PC-9 (cell line): ENCODE results near the gene CTXND1. TPM values are rescaled to one million over a fixed set of nuclear protein-coding genes. Genes with fewer than 3 reads are reported as not detected.

Source experiments
- BruUV-seq: library from RNA; stranded (reverse); fragments of 400-500 nt; replicated peaks from 2 replicates; lab custom pipeline; 2021; lab: Mats Ljungman, UMichigan
- CTCF ChIA-PET: fragments of 300-600 bp; sonication (Branson Sonifier 250); formaldehyde crosslinking; loops from one replicate; lab custom pipeline; 2022; ENCODE audit warnings: antibody characterized with exemption; lab: Charles Lee
- POLR2A ChIA-PET: fragments of 300-600 bp; sonication (Branson Sonifier 250); formaldehyde crosslinking; loops from one replicate; lab custom pipeline; 2022; ENCODE audit warnings: antibody characterized with exemption; ENCODE audit not compliant: unreplicated experiment; lab: Charles Lee
- DNase-seq, 2 experiments: peaks; one replicate each; pipeline versions ENCODE4 v3.0.0 to v3.0.0-alpha.2; 2015 to 2022; ENCODE audit warnings: mixed read lengths in 1 of 2
- H2AFZ ChIP-seq: fragments of 200-600 bp; sonication (generic); 2 replicates; pipeline ENCODE4 v1.8.1; 2017; ENCODE audit warnings: antibody characterized with exemption
- H3F3A ChIP-seq: fragments of 200-600 bp; sonication (generic); 2 replicates; pipeline ENCODE4 v1.8.1; 2017; ENCODE audit warnings: antibody characterized with exemption, mild to moderate bottlenecking, low read depth; ENCODE audit not compliant: insufficient read depth
- H3K27ac ChIP-seq: fragments of 200-600 bp; sonication (generic); 2 replicates; pipeline ENCODE4 v1.6.1; 2016; ENCODE audit warnings: mixed run types
- H3K27me3 ChIP-seq: fragments of 200-600 bp; sonication (generic); 2 replicates; pipeline ENCODE4 v1.6.1; 2016; ENCODE audit warnings: low read depth, mixed run types; ENCODE audit not compliant: insufficient read depth
- H3K36me3 ChIP-seq: fragments of 200-600 bp; sonication (generic); 2 replicates; pipeline ENCODE4 v1.6.1; 2016; ENCODE audit warnings: low read depth, mixed run types
- H3K4me1 ChIP-seq: fragments of 200-600 bp; sonication (generic); replicated peaks from 2 replicates; pipeline ENCODE4 v1.6.1; 2016; ENCODE audit warnings: mixed run types; ENCODE audit not compliant: insufficient read depth
- H3K4me2 ChIP-seq: fragments of 200-600 bp; sonication (generic); 2 replicates; pipeline ENCODE4 v1.6.1; 2017; ENCODE audit warnings: mixed run types
- H3K4me3 ChIP-seq: fragments of 200-600 bp; sonication (generic); 2 replicates; pipeline ENCODE4 v1.6.1; 2016; ENCODE audit warnings: mixed run types
- H3K79me2 ChIP-seq: fragments of 200-600 bp; sonication (generic); 2 replicates; pipeline ENCODE4 v1.6.1; 2017; ENCODE audit warnings: low read depth, mixed run types
- H3K9me2 ChIP-seq: fragments of 200-600 bp; sonication (generic); 2 replicates; pipeline ENCODE4 v1.8.1; 2017; ENCODE audit warnings: mild to moderate bottlenecking; ENCODE audit not compliant: insufficient read depth
- H3K9me3 ChIP-seq: fragments of 200-600 bp; sonication (generic); 2 replicates; pipeline ENCODE4 v1.8.1; 2016; ENCODE audit warnings: low read depth; ENCODE audit not compliant: insufficient read depth
- H4K20me1 ChIP-seq: fragments of 200-600 bp; sonication (generic); 2 replicates; pipeline ENCODE4 v1.8.1; 2017; ENCODE audit not compliant: insufficient read depth
- EZH2 ChIP-seq: fragments of 200-600 bp; sonication (generic); IDR thresholded peaks from 2 replicates; pipeline ENCODE4 v1.8.0; 2017; ENCODE audit warnings: antibody characterized with exemption, low read depth
- intact Hi-C: fragments of 100-400 bp; cut with micrococcal nuclease; formaldehyde crosslinking; loops from one replicate; pipeline ENCODE4 v1.10.0; 2022; ENCODE audit not compliant: unreplicated experiment
- total RNA-seq: library from RNA; stranded (reverse); gene quantifications from 2 replicates; pipeline ENCODE4 v1.2.3, GENCODE V29; 2021
- TF ChIP-seq, protein P1 (sequence below): fragments of 200-600 bp; sonication (generic); conservative IDR thresholded peaks from 2 replicates; pipeline ENCODE4 v1.6.1; 2017; ENCODE audit warnings: mixed run types, antibody characterized with exemption, mild to moderate bottlenecking, moderate library complexity

CTXND1 gene
- total RNA-seq, 1 experiment from 2014 or later, result not detected

DNA sequence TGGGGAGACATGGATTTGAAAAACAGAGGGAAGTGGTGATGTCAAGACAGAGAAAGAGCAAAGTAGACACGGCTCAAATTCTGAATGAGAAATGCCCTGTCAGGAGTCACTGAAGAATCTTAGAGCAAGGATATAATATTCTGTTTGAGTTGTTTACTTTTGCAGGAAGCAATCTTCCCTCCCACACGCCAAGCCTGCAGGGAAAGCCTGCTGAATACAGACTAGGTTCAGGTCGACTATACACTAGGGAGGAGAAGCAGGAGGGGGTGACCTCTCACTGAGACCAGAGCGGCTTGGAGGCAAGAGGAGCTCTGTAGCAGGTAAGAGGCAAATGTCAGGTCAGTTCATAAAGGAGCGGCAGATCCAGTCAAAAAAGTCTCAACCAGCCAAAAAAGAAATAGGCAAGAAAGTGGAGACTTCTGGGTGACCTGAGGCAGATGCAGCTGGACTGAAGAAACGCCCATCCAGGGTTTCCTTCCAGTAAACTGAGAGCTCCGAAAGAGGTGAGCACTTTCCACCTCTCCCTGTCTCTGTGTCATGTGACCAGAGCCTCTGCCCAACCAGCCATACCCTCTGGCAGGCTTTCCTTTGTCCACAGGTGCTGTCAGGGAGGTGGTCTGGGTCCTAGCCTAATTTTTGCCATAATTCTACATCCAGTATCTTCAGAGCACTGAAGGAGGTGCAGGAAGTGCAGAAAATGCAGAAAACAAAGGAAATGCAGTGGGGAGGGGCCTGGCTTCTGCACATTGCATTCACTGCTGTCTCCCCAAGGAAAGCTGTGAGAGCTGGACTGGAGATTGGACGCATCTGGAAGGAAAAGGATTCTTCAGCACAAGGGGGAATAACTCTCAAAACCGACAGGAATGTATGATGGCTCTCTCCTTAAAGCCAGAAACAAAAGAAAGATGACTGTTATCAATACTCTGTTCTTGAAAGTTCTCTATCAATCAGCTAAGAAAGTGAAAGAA, 37.8 kb upstream of the CTXND1 start:
- H3K9me2 ChIP-seq, result no peaks in the 10 kb centered on the region
- no peaks in the 10 kb centered on the region for H3K4me1 ChIP-seq
- intact Hi-C loops, result no loop called here
- H4K20me1 ChIP-seq, result no peaks in the 10 kb centered on the region
- no peak overlapping the region for H3K4me2 ChIP-seq
- H3K4me3 ChIP-seq, result no peak overlapping the region
- H3K9me3 ChIP-seq, result no peaks in the 10 kb centered on the region
- H2AFZ ChIP-seq, result no peak overlapping the region
- no peaks in the 10 kb centered on the region for H3F3A ChIP-seq
- ChIA-PET POLR2A (no interaction called here), CTCF (no interaction called here)
- H3K36me3 ChIP-seq, result no peaks in the 10 kb centered on the region
- H3K27ac ChIP-seq, result no peak overlapping the region
- no peak for TF ChIP-seq EZH2
- TF ChIP-seq, protein P1, sequence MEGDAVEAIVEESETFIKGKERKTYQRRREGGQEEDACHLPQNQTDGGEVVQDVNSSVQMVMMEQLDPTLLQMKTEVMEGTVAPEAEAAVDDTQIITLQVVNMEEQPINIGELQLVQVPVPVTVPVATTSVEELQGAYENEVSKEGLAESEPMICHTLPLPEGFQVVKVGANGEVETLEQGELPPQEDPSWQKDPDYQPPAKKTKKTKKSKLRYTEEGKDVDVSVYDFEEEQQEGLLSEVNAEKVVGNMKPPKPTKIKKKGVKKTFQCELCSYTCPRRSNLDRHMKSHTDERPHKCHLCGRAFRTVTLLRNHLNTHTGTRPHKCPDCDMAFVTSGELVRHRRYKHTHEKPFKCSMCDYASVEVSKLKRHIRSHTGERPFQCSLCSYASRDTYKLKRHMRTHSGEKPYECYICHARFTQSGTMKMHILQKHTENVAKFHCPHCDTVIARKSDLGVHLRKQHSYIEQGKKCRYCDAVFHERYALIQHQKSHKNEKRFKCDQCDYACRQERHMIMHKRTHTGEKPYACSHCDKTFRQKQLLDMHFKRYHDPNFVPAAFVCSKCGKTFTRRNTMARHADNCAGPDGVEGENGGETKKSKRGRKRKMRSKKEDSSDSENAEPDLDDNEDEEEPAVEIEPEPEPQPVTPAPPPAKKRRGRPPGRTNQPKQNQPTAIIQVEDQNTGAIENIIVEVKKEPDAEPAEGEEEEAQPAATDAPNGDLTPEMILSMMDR, result no peak
- DNase-seq, result no peak
- BruUV-seq, result no TSS peak
- no peaks in the 10 kb centered on the region for H3K79me2 ChIP-seq
- H3K27me3 ChIP-seq, result peaks cover 53% of the 10 kb centered on the region

DNA sequence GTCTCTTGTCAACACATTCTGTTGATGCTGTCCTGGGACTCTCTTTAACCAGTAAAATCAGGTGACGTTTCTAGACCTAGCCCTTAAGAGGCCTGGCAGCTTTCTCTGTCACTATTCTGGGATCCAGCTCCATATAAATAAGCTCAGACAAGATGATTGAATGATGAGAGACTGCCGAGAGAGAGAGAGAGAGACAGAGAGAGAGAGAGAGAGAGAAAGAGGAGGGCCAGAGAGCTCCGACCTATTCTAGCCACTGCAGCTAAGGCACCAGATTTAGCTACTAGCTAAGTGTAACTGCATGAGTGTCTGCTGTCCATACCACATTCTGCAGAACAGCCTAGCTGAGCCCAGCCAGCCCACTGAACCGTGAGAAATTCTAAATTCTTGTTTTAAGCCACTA, 36.1 kb upstream of the CTXND1 start:
- Histone ChIP-seq H3K27ac (no peak overlapping the region), H3K4me2 (no peak overlapping the region), H2AFZ (no peak overlapping the region), H3K4me1 (no peaks in the 10 kb centered on the region), H3K4me3 (no peak overlapping the region), H3K9me3 (no peaks in the 10 kb centered on the region), H4K20me1 (no peaks in the 10 kb centered on the region), H3K27me3 (peaks cover 38% of the 10 kb centered on the region), H3F3A (no peaks in the 10 kb centered on the region), H3K36me3 (no peaks in the 10 kb centered on the region), H3K9me2 (no peaks in the 10 kb centered on the region), H3K79me2 (no peaks in the 10 kb centered on the region)
- ChIA-PET CTCF (no interaction called here), POLR2A (no interaction called here)
- BruUV-seq, result no TSS peak
- TF ChIP-seq, protein P1, result no peak
- no peak for TF ChIP-seq EZH2
- intact Hi-C loops, result no loop called here
- no peak for DNase-seq

DNA sequence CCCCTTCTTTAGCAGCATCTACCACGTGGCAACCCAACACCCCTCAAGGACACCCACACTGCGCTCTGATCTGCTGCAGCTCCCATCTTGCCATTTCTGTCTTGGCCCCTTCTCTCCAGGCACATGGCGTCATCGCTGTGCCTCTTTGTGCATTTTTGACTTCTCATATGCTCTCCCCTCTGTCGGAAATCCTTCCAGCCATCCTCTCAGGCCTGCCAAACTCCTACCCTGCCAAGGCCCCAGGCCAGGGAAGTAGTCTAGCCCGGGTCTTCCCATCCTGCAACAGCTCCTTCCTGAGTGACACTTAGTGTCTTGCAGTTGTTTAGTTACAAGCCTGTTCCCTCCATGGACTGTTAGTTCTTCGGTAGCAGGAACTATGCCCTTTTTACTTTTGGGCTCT, 34.0 kb upstream of the CTXND1 start:
- TF ChIP-seq, protein P1, result no peak
- no peak for TF ChIP-seq EZH2
- Histone ChIP-seq H3K79me2 (no peaks in the 10 kb centered on the region), H3K4me3 (no peak overlapping the region), H3K9me2 (no peaks in the 10 kb centered on the region), H2AFZ (no peak overlapping the region), H3K36me3 (no peaks in the 10 kb centered on the region), H3K27me3 (peaks cover 37% of the 10 kb centered on the region), H3K4me2 (no peak overlapping the region), H3K4me1 (no peaks in the 10 kb centered on the region), H3F3A (no peaks in the 10 kb centered on the region), H4K20me1 (no peaks in the 10 kb centered on the region), H3K9me3 (no peaks in the 10 kb centered on the region), H3K27ac (no peak overlapping the region)
- BruUV-seq, result no TSS peak
- CTCF ChIA-PET, result no interaction called here
- POLR2A ChIA-PET, result no interaction called here
- intact Hi-C loops, result no loop called here
- no peak for DNase-seq
